Calu3 (cell line): ENCODE data around the gene MEGF8. TPM values are rescaled to one million over a fixed set of nuclear protein-coding genes. Genes with fewer than 3 reads are reported as not detected.
A peak's percentile ranks its signal among the peaks of the same experiment; 100 is the strongest.

Experiments
- BruUV-seq: library from RNA; stranded (reverse); fragments of 400-500 nt; replicated peaks from 2 replicates; lab custom pipeline; 2021; lab: Mats Ljungman, UMichigan
- CTCF ChIA-PET: fragments of 300-600 bp; sonication (Branson Sonifier 250); formaldehyde crosslinking; loops from one replicate; lab custom pipeline; 2022; ENCODE audit warnings: antibody characterized with exemption; lab: Charles Lee
- DNase-seq: peaks from one replicate; pipeline ENCODE4 v3.0.0; 2022
- H3K27ac Mint-ChIP-seq: one replicate; pipeline ENCODE4 v1.8.0; 2022; ENCODE audit warnings: mixed read lengths; ENCODE audit not compliant: unreplicated experiment
- H3K27me3 Mint-ChIP-seq: one replicate; pipeline ENCODE4 v1.8.0; 2022; ENCODE audit warnings: mixed read lengths; ENCODE audit not compliant: unreplicated experiment
- H3K36me3 Mint-ChIP-seq: one replicate; pipeline ENCODE4 v1.8.0; 2022; ENCODE audit warnings: mild to moderate bottlenecking, moderate library complexity, mixed read lengths; ENCODE audit not compliant: insufficient read depth, unreplicated experiment
- H3K4me1 Mint-ChIP-seq: one replicate; pipeline ENCODE4 v1.8.0; 2022; ENCODE audit warnings: mild to moderate bottlenecking, low read depth, mixed read lengths; ENCODE audit not compliant: unreplicated experiment
- H3K4me3 Mint-ChIP-seq: one replicate; pipeline ENCODE4 v1.8.0; 2022; ENCODE audit warnings: mild to moderate bottlenecking, low read depth, moderate library complexity, mixed read lengths; ENCODE audit not compliant: unreplicated experiment
- H3K9me3 Mint-ChIP-seq: one replicate; pipeline ENCODE4 v1.8.0; 2022; ENCODE audit warnings: low read depth, mixed read lengths; ENCODE audit not compliant: unreplicated experiment
- intact Hi-C: fragments of 100-400 bp; cut with micrococcal nuclease; formaldehyde crosslinking; loops from one replicate; pipeline ENCODE4 v1.10.0; 2022; ENCODE audit not compliant: unreplicated experiment
- total RNA-seq: library from RNA; stranded (reverse); gene quantifications from 2 replicates; pipeline ENCODE4 v1.2.3, GENCODE V29; 2022
- TF ChIP-seq, protein P1 (sequence below): fragments of 200-600 bp; IDR thresholded peaks from one replicate; pipeline ENCODE4 v1.8.0; 2022; ENCODE audit warnings: antibody characterized with exemption; ENCODE audit not compliant: unreplicated experiment

MEGF8 gene
- total RNA-seq, 1 experiment from 2014 or later: 35.0 TPM

GRCh38 chr19:42303876-42304275 is 21.6 kb upstream of the MEGF8 start:
- H3K9me3 Mint-ChIP-seq: no peaks in the 10 kb centered on the region
- DNase-seq: no peak
- no peak overlapping the region for H3K4me3 Mint-ChIP-seq
- BruUV-seq: no TSS peak
- H3K36me3 Mint-ChIP-seq: peaks cover 19% of the 10 kb centered on the region
- CTCF ChIA-PET: interaction anchor here (0.6 kb wide), 4 partner anchors 120 to 228 kb away, joined by 3 to 4 read pairs (median 3); partner anchors contain the start of gene ZNF574
- no peaks in the 10 kb centered on the region for H3K27me3 Mint-ChIP-seq
- H3K4me1 Mint-ChIP-seq: peaks cover 13% of the 10 kb centered on the region
- H3K27ac Mint-ChIP-seq: no peak overlapping the region
- intact Hi-C loops: no loop called here
- TF ChIP-seq, protein P1, sequence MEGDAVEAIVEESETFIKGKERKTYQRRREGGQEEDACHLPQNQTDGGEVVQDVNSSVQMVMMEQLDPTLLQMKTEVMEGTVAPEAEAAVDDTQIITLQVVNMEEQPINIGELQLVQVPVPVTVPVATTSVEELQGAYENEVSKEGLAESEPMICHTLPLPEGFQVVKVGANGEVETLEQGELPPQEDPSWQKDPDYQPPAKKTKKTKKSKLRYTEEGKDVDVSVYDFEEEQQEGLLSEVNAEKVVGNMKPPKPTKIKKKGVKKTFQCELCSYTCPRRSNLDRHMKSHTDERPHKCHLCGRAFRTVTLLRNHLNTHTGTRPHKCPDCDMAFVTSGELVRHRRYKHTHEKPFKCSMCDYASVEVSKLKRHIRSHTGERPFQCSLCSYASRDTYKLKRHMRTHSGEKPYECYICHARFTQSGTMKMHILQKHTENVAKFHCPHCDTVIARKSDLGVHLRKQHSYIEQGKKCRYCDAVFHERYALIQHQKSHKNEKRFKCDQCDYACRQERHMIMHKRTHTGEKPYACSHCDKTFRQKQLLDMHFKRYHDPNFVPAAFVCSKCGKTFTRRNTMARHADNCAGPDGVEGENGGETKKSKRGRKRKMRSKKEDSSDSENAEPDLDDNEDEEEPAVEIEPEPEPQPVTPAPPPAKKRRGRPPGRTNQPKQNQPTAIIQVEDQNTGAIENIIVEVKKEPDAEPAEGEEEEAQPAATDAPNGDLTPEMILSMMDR: no peak

DNA sequence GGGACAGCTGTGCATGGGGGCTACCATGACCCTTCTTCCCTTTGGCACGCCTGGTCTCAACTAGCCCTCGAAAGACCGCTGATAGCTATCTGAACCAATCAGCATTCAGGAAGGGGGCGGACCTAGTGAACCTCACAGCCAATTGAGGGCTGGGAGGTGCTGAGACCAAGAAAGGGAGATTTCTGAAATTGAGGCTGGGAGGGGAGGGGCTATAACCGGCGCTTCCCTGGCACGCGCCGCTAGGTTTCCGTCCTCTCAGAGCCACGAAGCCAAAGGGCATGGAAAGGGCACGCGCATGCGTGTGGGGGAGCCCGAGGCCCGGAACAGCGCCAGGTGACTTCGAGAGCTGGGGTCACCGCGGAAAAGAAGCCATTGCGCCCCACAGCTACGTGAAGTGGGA is 18.8 kb upstream of the MEGF8 start:
- CTCF ChIA-PET: no interaction called here
- Mint-ChIP-seq H3K9me3 (no peaks in the 10 kb centered on the region), H3K4me1 (peaks cover 13% of the 10 kb centered on the region), H3K27me3 (peaks cover 12% of the 10 kb centered on the region), H3K4me3 (no peak overlapping the region), H3K36me3 (peaks cover 10% of the 10 kb centered on the region), H3K27ac (no peak overlapping the region)
- no peak for DNase-seq
- TF ChIP-seq, protein P1: no peak
- no TSS peak for BruUV-seq
- intact Hi-C loops: no loop called here

DNA sequence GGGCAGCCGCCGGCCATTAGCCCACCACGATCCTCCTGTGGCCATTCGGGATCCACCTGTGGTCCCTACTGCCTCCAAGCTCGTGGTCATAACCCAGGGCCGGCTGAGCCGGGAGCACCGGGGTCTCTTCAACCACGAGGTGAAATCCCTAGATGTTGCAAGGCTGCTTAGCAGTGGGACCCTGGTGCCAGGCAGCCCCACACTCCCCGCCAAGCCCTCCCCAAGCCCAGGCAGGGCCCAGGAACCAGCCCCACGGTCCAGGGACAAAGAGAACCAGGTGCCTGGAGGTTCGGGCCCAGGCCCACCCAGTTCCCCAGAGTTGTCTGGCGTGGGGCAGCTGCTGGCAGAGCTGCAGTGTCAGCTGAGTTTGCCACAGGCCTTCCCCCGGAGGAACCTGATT is 15.7 kb upstream of the MEGF8 start:
- peaks cover 16% of the 10 kb centered on the region for H3K36me3 Mint-ChIP-seq
- H3K4me3 Mint-ChIP-seq: no peak overlapping the region
- no peak for DNase-seq
- H3K9me3 Mint-ChIP-seq: no peaks in the 10 kb centered on the region
- CTCF ChIA-PET: no interaction called here
- TF ChIP-seq, protein P1: no peak
- intact Hi-C loops: no loop called here
- peaks cover 43% of the 10 kb centered on the region for H3K27me3 Mint-ChIP-seq
- BruUV-seq: no TSS peak
- H3K27ac Mint-ChIP-seq: no peak overlapping the region
- H3K4me1 Mint-ChIP-seq: no peaks in the 10 kb centered on the region

DNA sequence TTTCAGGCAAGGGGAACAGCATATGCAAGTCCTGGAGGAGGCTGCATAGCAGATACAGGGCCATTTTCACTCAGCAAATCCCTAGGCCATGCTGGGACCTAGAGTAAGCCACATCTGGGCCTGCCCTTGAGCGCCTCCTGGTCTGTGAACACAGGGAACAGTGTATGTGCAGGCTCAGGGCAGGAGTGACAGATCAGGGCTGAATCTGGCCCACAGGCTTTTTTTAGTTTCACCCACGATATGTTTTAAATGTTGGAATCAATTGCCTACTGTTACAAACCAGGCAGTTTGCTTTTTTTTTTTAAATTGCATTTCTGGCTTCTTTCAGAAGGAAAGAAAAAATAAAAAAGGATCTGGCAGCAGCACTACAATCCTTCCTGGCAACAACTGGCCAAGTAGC is 13.8 kb upstream of the MEGF8 start:
- BruUV-seq: no TSS peak
- CTCF ChIA-PET: interaction anchor here (0.6 kb wide), 1 partner anchor 678 kb away, joined by 3 read pairs; no protein-coding TSS in a partner anchor
- intact Hi-C loops: no loop called here
- H3K27me3 Mint-ChIP-seq: peaks cover 51% of the 10 kb centered on the region
- peaks cover 2% of the 10 kb centered on the region for H3K4me1 Mint-ChIP-seq
- H3K27ac Mint-ChIP-seq: no peak overlapping the region
- H3K36me3 Mint-ChIP-seq: peaks cover 16% of the 10 kb centered on the region
- no peaks in the 10 kb centered on the region for H3K9me3 Mint-ChIP-seq
- no peak for DNase-seq
- H3K4me3 Mint-ChIP-seq: peak overlapping the region; percentile 63
- TF ChIP-seq, protein P1: no peak
